Measurements from ENCODE around the gene DUSP23.
A peak's percentile ranks its signal among the peaks of the same experiment; 100 is the strongest.

The DUSP23 gene

GRCh38 chr1:159780583-159781582, at the start of gene DUSP23:
DUSP23 (plus strand) TSS chr1:159780962; CDS start chr1:159781101, 139 bp downstream.
- H3K36me3 ChIP-seq (ENCODE audit: control insufficient read depth, insufficient read depth, low read length): no peaks in the 10 kb centered on the region
- peak within 1 kb of the TSS; percentile 54 for H3K9ac ChIP-seq (ENCODE audit: low read length)
- peak within 1 kb of the TSS; percentile 86 for H3K4me3 ChIP-seq (ENCODE audit: low read depth, low read length)
- H3K27ac ChIP-seq (ENCODE audit: low read depth, low read length): no peak within 1 kb of the TSS
- H3K27me3 ChIP-seq (ENCODE audit: control insufficient read depth, insufficient read depth, low read length): no peaks in the 10 kb centered on the region
- 0 out of 2 replicates have a peak, but pooled peaks cover 2% of the 10 kb centered on the region for H3K9me3 ChIP-seq (ENCODE audit: control insufficient read depth, insufficient read depth, low read depth, low read length)
- peaks cover 12% of the 10 kb centered on the region for H3K4me1 ChIP-seq (ENCODE audit: control insufficient read depth, insufficient read depth, low read length)

DNA sequence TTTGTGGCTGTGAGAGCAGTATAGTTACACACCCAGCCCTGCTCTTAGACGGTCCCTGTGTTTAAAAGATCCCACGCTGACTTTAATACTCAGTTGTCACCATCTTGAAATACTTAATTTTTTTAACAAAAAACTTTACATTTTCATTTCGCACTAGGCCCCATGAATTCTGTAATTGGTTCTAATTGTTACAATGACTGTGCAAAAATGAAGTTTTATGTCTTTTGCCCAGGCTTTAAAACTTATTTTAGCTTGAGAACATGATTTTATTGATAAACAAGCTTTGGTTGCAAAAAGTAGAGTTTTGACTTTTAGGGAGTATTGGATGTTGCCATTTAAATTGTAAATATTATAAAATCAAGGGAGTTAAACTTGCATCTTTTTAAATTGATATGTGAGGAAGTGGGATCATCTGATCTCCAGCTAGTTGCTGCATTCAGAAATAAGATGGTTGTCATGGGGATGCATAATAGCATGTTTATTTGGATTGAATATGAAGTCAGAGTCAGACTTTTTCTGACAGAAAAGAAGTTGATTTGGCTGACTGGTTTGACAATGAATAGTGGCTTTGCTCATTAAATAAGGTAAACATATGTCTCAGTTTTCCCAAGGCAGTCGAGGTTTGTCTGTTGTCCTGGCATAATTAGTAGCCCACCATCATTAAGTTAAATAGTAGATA, 43.4 kb upstream of the DUSP23 start:
- H3K9me3 ChIP-seq (ENCODE audit: control insufficient read depth, insufficient read depth, low read depth, low read length): no peaks in the 10 kb centered on the region
- H3K27ac ChIP-seq (ENCODE audit: low read depth, low read length): no peak overlapping the region
- no peaks in the 10 kb centered on the region for H3K4me1 ChIP-seq (ENCODE audit: control insufficient read depth, insufficient read depth, low read length)
- H3K4me3 ChIP-seq (ENCODE audit: low read depth, low read length): no peak overlapping the region
- H3K36me3 ChIP-seq (ENCODE audit: control insufficient read depth, insufficient read depth, low read length): no peaks in the 10 kb centered on the region
- H3K9ac ChIP-seq (ENCODE audit: low read length): no peak overlapping the region
- H3K27me3 ChIP-seq (ENCODE audit: control insufficient read depth, insufficient read depth, low read length): no peaks in the 10 kb centered on the region

DNA sequence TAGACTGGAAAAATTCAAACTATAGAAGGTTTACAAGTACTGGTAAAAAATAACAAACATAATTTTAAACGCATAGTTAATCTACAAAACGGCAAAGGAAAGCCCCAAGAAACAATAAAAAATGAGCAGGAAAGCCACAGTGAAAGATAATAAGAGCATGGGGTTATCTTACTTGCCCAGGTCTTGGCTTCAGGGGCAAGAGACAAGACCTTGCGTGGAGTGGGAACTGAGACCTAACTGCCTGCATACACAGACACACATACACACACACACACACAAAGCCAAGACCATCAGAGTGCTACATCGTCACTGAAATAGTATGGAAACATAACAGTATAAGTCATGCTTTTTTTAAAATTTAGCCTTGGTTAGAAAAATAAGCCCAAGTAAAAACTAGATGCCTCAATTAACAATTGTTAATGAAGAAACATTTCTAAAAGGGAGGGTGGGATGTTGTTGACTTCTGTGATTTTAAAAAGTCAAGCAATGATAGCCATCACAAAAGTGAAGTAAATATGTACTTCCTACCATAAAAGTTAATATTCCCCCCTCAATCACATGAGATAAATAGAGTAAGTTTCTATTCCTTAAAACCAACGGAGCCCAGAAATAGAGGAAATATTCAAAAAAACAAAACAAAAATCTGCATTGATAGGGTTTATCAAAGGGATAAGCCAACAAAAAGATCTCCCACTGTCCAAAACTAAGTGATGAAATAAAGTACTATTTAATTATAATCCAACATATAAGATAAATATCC, 36.9 kb upstream of the DUSP23 start:
- no peaks in the 10 kb centered on the region for H3K36me3 ChIP-seq (ENCODE audit: control insufficient read depth, insufficient read depth, low read length)
- no peaks in the 10 kb centered on the region for H3K9me3 ChIP-seq (ENCODE audit: control insufficient read depth, insufficient read depth, low read depth, low read length)
- no peak overlapping the region for H3K9ac ChIP-seq (ENCODE audit: low read length)
- no peak overlapping the region for H3K4me3 ChIP-seq (ENCODE audit: low read depth, low read length)
- H3K27ac ChIP-seq (ENCODE audit: low read depth, low read length): no peak overlapping the region
- H3K4me1 ChIP-seq (ENCODE audit: control insufficient read depth, insufficient read depth, low read length): no peaks in the 10 kb centered on the region
- H3K27me3 ChIP-seq (ENCODE audit: control insufficient read depth, insufficient read depth, low read length): no peaks in the 10 kb centered on the region

- H3K4me1 ChIP-seq (ENCODE audit: control insufficient read depth, insufficient read depth, low read length): no peaks in the 10 kb centered on the region
- H3K36me3 ChIP-seq (ENCODE audit: control insufficient read depth, insufficient read depth, low read length): no peaks in the 10 kb centered on the region
- H3K9ac ChIP-seq (ENCODE audit: low read length): no peak overlapping the region
- H3K27ac ChIP-seq (ENCODE audit: low read depth, low read length): no peak overlapping the region
- no peaks in the 10 kb centered on the region for H3K27me3 ChIP-seq (ENCODE audit: control insufficient read depth, insufficient read depth, low read length)
- H3K9me3 ChIP-seq (ENCODE audit: control insufficient read depth, insufficient read depth, low read depth, low read length): no peaks in the 10 kb centered on the region
- H3K4me3 ChIP-seq (ENCODE audit: low read depth, low read length): no peak overlapping the region
These were observed 34.1 kb upstream of the DUSP23 start for GRCh38 chr1:159746666-159747065.

DNA sequence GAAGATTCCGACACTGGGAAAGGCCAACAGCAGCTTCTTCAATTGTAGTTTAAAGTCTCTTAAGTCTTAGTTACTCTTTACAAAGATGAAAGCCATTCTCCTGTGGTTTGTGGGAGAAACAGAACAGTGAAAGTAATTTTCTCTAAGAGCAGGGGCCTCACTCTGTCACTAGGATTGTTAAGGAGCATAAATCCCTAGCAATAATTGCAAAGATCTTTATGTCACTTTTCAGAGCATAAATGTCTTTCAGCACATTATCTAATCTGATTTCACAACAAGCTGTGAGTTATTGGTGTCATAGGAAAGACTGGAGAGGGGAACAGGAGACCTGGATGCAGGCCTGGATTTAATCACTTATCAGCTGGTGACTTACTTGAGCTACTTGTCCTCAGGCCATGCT, 32.4 kb upstream of the DUSP23 start:
- no peaks in the 10 kb centered on the region for H3K27me3 ChIP-seq (ENCODE audit: control insufficient read depth, insufficient read depth, low read length)
- no peaks in the 10 kb centered on the region for H3K36me3 ChIP-seq (ENCODE audit: control insufficient read depth, insufficient read depth, low read length)
- no peak overlapping the region for H3K9ac ChIP-seq (ENCODE audit: low read length)
- H3K4me3 ChIP-seq (ENCODE audit: low read depth, low read length): no peak overlapping the region
- no peaks in the 10 kb centered on the region for H3K9me3 ChIP-seq (ENCODE audit: control insufficient read depth, insufficient read depth, low read depth, low read length)
- H3K27ac ChIP-seq (ENCODE audit: low read depth, low read length): no peak overlapping the region
- no peaks in the 10 kb centered on the region for H3K4me1 ChIP-seq (ENCODE audit: control insufficient read depth, insufficient read depth, low read length)

GRCh38 chr1:159749630-159750029, 31.1 kb upstream of the DUSP23 start:
- Histone ChIP-seq H3K9ac (ENCODE audit: low read length) (no peak overlapping the region), H3K4me1 (ENCODE audit: control insufficient read depth, insufficient read depth, low read length) (no peaks in the 10 kb centered on the region), H3K36me3 (ENCODE audit: control insufficient read depth, insufficient read depth, low read length) (no peaks in the 10 kb centered on the region), H3K4me3 (ENCODE audit: low read depth, low read length) (no peak overlapping the region), H3K9me3 (ENCODE audit: control insufficient read depth, insufficient read depth, low read depth, low read length) (no peaks in the 10 kb centered on the region), H3K27me3 (ENCODE audit: control insufficient read depth, insufficient read depth, low read length) (no peaks in the 10 kb centered on the region), H3K27ac (ENCODE audit: low read depth, low read length) (no peak overlapping the region)

DNA sequence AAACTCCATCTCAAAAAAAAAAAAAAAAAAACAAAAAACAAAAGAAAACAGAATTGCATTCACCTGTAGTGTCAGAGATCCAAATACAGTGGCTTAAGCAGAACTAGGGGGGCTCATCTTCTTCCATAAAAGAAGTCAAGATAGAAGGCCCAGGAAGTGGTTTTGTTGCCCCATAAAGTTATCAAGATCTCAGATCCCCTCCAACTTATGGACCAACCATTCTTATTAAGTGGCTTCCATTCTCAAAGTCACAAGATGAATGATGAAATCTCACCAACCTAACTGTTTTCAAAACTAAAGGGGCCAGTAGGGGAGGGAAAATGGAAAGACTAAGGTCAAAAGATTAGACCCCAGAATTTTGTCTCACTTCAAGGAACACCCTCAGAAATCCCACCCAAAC, 30.1 kb upstream of the DUSP23 start:
- Histone ChIP-seq H3K36me3 (ENCODE audit: control insufficient read depth, insufficient read depth, low read length) (no peaks in the 10 kb centered on the region), H3K9me3 (ENCODE audit: control insufficient read depth, insufficient read depth, low read depth, low read length) (no peaks in the 10 kb centered on the region), H3K4me1 (ENCODE audit: control insufficient read depth, insufficient read depth, low read length) (no peaks in the 10 kb centered on the region), H3K27me3 (ENCODE audit: control insufficient read depth, insufficient read depth, low read length) (no peaks in the 10 kb centered on the region), H3K4me3 (ENCODE audit: low read depth, low read length) (no peak overlapping the region), H3K27ac (ENCODE audit: low read depth, low read length) (no peak overlapping the region), H3K9ac (ENCODE audit: low read length) (no peak overlapping the region)

DNA sequence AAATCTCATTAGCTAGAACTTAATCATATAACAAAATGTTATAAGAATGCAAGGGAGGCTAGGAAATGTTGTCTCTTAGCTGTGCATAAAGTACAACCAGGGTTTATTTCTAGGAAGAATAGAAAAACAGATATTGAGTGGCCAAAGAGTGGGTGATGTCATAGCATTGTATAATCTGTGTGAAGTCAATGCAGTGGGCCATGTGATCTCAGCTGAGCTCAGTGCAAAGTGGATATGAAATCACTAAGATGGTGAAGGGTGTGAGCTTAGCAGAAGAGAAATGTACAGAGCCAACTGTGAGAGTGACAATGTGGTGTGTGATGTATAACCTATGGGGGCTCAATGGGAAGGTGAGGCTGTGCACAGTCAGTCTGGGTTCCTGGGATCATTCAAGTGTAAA, 29.7 kb upstream of the DUSP23 start:
- H3K9me3 ChIP-seq (ENCODE audit: control insufficient read depth, insufficient read depth, low read depth, low read length): no peaks in the 10 kb centered on the region
- H3K27me3 ChIP-seq (ENCODE audit: control insufficient read depth, insufficient read depth, low read length): no peaks in the 10 kb centered on the region
- H3K9ac ChIP-seq (ENCODE audit: low read length): no peak overlapping the region
- no peak overlapping the region for H3K27ac ChIP-seq (ENCODE audit: low read depth, low read length)
- H3K4me3 ChIP-seq (ENCODE audit: low read depth, low read length): no peak overlapping the region
- no peaks in the 10 kb centered on the region for H3K36me3 ChIP-seq (ENCODE audit: control insufficient read depth, insufficient read depth, low read length)
- H3K4me1 ChIP-seq (ENCODE audit: control insufficient read depth, insufficient read depth, low read length): no peaks in the 10 kb centered on the region

DNA sequence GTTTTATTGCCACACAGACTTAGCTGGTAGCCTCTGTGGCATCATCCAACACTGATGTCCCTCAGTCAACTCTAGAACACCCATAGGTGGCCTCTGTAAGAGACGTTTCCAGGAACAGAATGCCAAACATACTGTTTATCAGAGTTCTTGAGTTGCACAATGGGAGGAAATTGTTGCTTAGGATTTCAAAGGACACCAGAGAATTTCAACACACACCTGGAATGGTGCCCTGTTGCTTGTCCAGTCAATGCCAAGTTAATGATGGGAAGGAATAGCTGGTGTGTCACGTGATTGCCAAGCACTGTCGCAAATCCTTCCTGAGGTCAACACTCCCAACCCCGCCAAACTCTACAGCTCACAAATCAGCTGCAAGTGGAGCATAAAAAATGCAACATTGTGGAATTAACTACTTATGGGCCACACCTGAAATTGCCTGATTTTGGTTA, 28.6 kb upstream of the DUSP23 start:
- H3K4me1 ChIP-seq (ENCODE audit: control insufficient read depth, insufficient read depth, low read length): no peaks in the 10 kb centered on the region
- H3K36me3 ChIP-seq (ENCODE audit: control insufficient read depth, insufficient read depth, low read length): no peaks in the 10 kb centered on the region
- H3K9ac ChIP-seq (ENCODE audit: low read length): no peak overlapping the region
- H3K27me3 ChIP-seq (ENCODE audit: control insufficient read depth, insufficient read depth, low read length): no peaks in the 10 kb centered on the region
- no peak overlapping the region for H3K27ac ChIP-seq (ENCODE audit: low read depth, low read length)
- no peaks in the 10 kb centered on the region for H3K9me3 ChIP-seq (ENCODE audit: control insufficient read depth, insufficient read depth, low read depth, low read length)
- no peak overlapping the region for H3K4me3 ChIP-seq (ENCODE audit: low read depth, low read length)

- no peaks in the 10 kb centered on the region for H3K27me3 ChIP-seq (ENCODE audit: control insufficient read depth, insufficient read depth, low read length)
- H3K9me3 ChIP-seq (ENCODE audit: control insufficient read depth, insufficient read depth, low read depth, low read length): no peaks in the 10 kb centered on the region
- no peak overlapping the region for H3K4me3 ChIP-seq (ENCODE audit: low read depth, low read length)
- no peaks in the 10 kb centered on the region for H3K4me1 ChIP-seq (ENCODE audit: control insufficient read depth, insufficient read depth, low read length)
- no peak overlapping the region for H3K9ac ChIP-seq (ENCODE audit: low read length)
- no peaks in the 10 kb centered on the region for H3K36me3 ChIP-seq (ENCODE audit: control insufficient read depth, insufficient read depth, low read length)
- H3K27ac ChIP-seq (ENCODE audit: low read depth, low read length): no peak overlapping the region
These were observed 27.4 kb upstream of the DUSP23 start for GRCh38 chr1:159753386-159753785.
